BLaER1 (cell line): ENCODE measurements around the gene ASTN2.

Source experiments
- H3K27ac ChIP-seq: shearing (Covaris generic); formaldehyde crosslinking; 2 replicates; pipeline ENCODE4 v1.8.1; 2022
- H3K27me3 ChIP-seq: shearing (Covaris generic); formaldehyde crosslinking; 2 replicates; pipeline ENCODE4 v1.8.1; 2022
- H3K36me3 ChIP-seq: shearing (Covaris generic); formaldehyde crosslinking; 2 replicates; pipeline ENCODE4 v1.8.1; 2022
- H3K4me1 ChIP-seq: shearing (Covaris generic); formaldehyde crosslinking; 2 replicates; pipeline ENCODE4 v1.8.1; 2022
- H3K4me2 ChIP-seq: shearing (Covaris generic); formaldehyde crosslinking; 2 replicates; pipeline ENCODE4 v1.8.1; 2022
- H3K4me3 ChIP-seq: shearing (Covaris generic); formaldehyde crosslinking; 2 replicates; pipeline ENCODE4 v1.8.1; 2022
- H3K9ac ChIP-seq: shearing (Covaris generic); formaldehyde crosslinking; 2 replicates; pipeline ENCODE4 v1.8.1; 2022
- H3K9me3 ChIP-seq: shearing (Covaris generic); formaldehyde crosslinking; 2 replicates; pipeline ENCODE4 v1.8.1; 2022
- H4K20me1 ChIP-seq: shearing (Covaris generic); formaldehyde crosslinking; 2 replicates; pipeline ENCODE4 v1.8.1; 2022
- Cebpa-rat ChIP-seq: shearing (Covaris generic); IDR thresholded peaks from 2 replicates; pipeline ENCODE4 v1.8.1; 2022

Gene ASTN2

GRCh38 chr9:116564266-116564793, 850.5 kb downstream of the ASTN2 start:
- no peaks in the 10 kb centered on the region for H4K20me1 ChIP-seq
- H3K36me3 ChIP-seq: no peaks in the 10 kb centered on the region
- H3K9me3 ChIP-seq: no peaks in the 10 kb centered on the region
- TF ChIP-seq Cebpa-rat: no peak
- H3K4me1 ChIP-seq: no peaks in the 10 kb centered on the region
- no peak overlapping the region for H3K9ac ChIP-seq
- H3K27me3 ChIP-seq: no peaks in the 10 kb centered on the region
- no peak overlapping the region for H3K27ac ChIP-seq
- H3K4me2 ChIP-seq: no peak overlapping the region
- no peak overlapping the region for H3K4me3 ChIP-seq

- no peaks in the 10 kb centered on the region for H3K4me1 ChIP-seq
- H3K27me3 ChIP-seq: no peaks in the 10 kb centered on the region
- H3K4me2 ChIP-seq: no peak overlapping the region
- H3K9ac ChIP-seq: no peak overlapping the region
- no peak for TF ChIP-seq Cebpa-rat
- no peaks in the 10 kb centered on the region for H4K20me1 ChIP-seq
- H3K4me3 ChIP-seq: no peak overlapping the region
- no peaks in the 10 kb centered on the region for H3K36me3 ChIP-seq
- H3K27ac ChIP-seq: no peak overlapping the region
- no peaks in the 10 kb centered on the region for H3K9me3 ChIP-seq
Observed at GRCh38 chr9:116558818-116559540, 855.9 kb downstream of the ASTN2 start.

GRCh38 chr9:116558035-116558434, 856.8 kb downstream of the ASTN2 start:
- no peak overlapping the region for H3K4me2 ChIP-seq
- no peak overlapping the region for H3K9ac ChIP-seq
- H3K36me3 ChIP-seq: no peaks in the 10 kb centered on the region
- no peak overlapping the region for H3K4me3 ChIP-seq
- no peak overlapping the region for H3K27ac ChIP-seq
- H3K9me3 ChIP-seq: no peaks in the 10 kb centered on the region
- H3K27me3 ChIP-seq: no peaks in the 10 kb centered on the region
- no peaks in the 10 kb centered on the region for H4K20me1 ChIP-seq
- no peak for TF ChIP-seq Cebpa-rat
- no peaks in the 10 kb centered on the region for H3K4me1 ChIP-seq

DNA sequence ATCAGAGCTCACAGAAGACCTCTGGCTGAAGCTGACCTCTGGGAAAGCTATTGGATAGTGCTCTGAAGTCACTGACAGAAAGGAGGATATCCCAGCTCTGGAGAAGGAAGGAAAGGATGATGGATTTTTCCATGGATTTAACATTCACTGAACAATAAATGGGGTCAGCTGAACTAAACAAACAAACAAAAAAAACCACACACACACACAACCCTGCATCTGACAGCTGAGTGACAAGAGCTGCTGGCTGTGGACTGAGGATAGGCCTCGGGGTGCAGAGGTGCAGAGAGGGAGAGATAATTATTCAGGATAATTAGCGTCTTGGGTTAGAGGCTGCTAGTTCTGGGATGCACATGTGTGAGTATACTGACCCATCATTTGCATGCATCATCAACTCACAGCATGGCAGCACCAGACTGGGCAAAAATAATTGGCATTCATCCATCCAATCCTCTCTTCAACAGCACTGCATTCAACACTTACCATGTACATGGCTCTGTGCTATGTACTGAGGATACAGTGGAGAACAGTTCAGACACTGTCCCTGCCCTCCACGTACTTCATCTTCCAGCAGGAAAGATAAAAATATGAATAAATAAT, 859.2 kb downstream of the ASTN2 start:
- Histone ChIP-seq H3K9me3 (no peaks in the 10 kb centered on the region), H3K4me1 (peaks cover 11% of the 10 kb centered on the region), H4K20me1 (no peaks in the 10 kb centered on the region), H3K27me3 (no peaks in the 10 kb centered on the region), H3K9ac (no peak overlapping the region), H3K36me3 (no peaks in the 10 kb centered on the region), H3K27ac (no peak overlapping the region), H3K4me2 (no peak overlapping the region), H3K4me3 (no peak overlapping the region)
- no peak for TF ChIP-seq Cebpa-rat

DNA sequence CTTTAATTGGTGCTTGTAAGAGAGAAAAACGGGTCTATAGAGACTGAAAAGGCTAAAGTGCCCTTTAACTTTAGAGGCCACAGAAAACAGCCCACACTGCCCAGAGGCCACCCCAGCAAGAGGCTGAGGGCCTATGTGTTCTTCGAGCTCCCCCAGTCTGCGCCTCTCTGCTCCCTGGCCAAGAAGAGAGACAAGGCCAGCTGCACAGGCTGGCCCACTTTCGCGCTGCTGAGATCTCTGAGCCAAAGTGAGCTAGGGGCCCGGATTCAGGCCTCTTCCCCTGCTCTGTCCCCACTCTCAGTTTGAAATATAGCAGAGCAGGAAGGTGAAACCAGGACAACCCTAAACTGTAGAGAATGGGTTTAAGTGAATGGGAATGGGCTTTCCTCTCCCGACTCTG, 859.7 kb downstream of the ASTN2 start:
- H3K4me2 ChIP-seq: no peak overlapping the region
- no peak overlapping the region for H3K4me3 ChIP-seq
- no peak for TF ChIP-seq Cebpa-rat
- H3K9me3 ChIP-seq: no peaks in the 10 kb centered on the region
- no peaks in the 10 kb centered on the region for H3K36me3 ChIP-seq
- H3K4me1 ChIP-seq: peaks cover 16% of the 10 kb centered on the region
- no peaks in the 10 kb centered on the region for H4K20me1 ChIP-seq
- no peaks in the 10 kb centered on the region for H3K27me3 ChIP-seq
- no peak overlapping the region for H3K9ac ChIP-seq
- H3K27ac ChIP-seq: no peak overlapping the region

DNA sequence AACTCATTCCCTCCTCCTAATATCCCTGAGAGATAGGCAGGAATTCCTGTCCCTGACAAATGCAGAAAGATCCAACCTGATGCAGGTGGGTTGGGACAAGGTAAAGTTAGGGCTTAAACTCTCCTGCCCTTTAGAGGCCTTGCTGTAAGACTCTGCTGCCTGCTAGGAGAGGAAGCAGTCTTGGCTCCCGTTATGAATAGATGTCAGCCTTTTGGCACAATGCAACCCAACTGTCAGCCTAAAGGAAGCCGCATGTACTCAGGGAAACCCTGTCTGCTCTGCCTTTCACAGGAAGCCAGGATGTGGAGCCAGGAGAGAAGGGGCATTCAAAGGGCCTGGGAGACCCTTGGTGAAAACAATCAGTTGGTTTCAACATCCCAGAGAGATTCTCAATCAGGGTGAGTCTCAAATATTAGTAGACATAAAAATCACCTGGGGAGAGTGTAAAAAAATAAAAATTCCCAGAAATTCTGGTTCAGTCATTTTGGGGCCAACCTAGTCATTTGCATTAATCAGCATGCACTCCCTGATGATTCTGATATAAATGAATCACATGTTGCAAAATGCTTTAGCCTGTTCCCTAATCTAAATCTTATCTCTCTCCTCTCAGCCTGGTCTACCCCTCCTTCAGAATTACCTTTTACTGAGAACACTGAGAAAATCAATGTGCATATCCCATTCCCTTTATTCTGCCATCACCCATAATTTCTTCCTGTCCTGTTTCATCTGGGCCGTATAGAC, 864.0 kb downstream of the ASTN2 start:
- peak overlapping the region; percentile 52; the same call in 1 of the 2 replicates for H3K27ac ChIP-seq
- no peak for TF ChIP-seq Cebpa-rat
- peak overlapping the region; percentile 69 for H3K4me2 ChIP-seq

DNA sequence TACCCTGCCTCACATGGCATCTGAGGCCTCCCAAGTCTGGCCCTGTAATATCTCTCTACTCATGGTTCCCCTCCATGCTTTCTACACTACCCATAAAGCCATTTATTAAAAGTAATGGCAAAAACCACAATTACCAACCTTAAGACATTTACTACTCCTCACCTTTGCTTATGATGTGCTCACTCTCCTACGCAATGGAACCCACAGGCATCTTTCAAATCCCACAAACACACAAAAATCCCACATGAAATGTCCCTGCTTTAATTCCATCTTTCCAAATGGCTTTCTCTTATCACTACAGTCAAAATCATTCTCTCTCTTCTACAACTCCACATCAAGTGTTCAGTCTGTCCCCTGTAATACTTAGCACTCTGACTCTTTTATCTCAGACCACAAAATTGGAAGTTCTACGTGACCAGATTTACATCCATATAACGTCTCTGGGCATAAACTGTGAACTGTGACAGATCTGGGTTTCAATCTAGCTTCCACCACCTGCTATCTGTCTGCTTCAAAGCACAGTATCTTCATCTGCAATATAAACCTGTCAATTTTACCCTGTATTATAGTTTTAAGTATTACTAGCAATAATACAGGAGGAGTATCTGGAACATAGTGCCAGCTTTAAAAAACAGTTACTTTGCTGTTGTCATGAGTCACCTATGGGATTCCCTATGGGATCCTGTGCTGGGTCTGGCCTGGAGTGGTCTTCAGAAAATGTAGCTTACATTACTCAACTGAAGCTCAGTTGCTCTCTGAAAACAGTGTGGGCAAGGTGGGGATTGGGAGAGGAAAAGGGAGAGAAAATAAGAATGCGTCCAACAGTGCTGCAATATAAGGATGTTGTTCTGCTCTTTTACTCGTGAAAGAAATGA, 864.8 kb downstream of the ASTN2 start:
- Histone ChIP-seq H3K4me2 (peak overlapping the region; percentile 69), H3K27ac (peak overlapping the region; percentile 52; the same call in 1 of the 2 replicates), H3K36me3 (no peaks in the 10 kb centered on the region), H3K27me3 (no peaks in the 10 kb centered on the region), H3K9me3 (no peaks in the 10 kb centered on the region), H3K4me3 (no peak overlapping the region), H3K4me1 (peaks cover 64% of the 10 kb centered on the region), H4K20me1 (no peaks in the 10 kb centered on the region), H3K9ac (no peak overlapping the region)
- no peak for TF ChIP-seq Cebpa-rat

More for the DNA sequence above, 864.0 kb downstream of the ASTN2 start:
- Histone ChIP-seq H4K20me1 (no peaks in the 10 kb centered on the region), H3K4me3 (no peak overlapping the region), H3K9ac (no peak overlapping the region), H3K9me3 (no peaks in the 10 kb centered on the region), H3K4me1 (peaks cover 56% of the 10 kb centered on the region), H3K36me3 (no peaks in the 10 kb centered on the region), H3K27me3 (no peaks in the 10 kb centered on the region)

DNA sequence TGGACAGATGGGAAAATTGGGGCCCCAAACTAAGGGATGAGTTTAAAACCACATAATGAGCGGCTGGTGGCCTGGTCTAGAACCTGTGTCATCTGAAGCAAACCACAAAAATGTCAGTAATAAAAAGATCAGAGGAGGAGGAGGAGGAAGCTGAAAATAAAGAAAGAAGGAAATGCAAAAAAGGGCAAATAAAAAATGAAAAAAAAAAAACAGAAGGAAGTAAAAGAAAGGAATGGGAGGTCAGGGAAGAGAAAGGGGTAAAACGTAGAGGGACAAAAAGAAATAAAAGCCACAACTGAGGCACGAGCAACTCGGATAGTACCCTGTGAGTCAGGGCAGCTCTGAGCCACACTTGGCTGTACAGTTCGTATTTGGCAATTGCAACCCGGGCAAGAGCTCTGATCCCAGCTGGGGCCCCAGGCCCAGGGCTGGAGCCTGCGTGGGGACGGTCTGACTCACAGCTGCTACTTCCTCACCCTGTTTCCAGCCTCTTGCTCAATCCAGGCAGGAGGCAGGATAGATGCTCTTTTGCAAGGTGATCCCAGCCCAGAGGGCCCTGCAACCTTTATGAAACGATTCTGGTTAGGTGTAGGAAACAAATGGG, 865.7 kb downstream of the ASTN2 start:
- no peak for TF ChIP-seq Cebpa-rat
- no peak overlapping the region for H3K9ac ChIP-seq
- peaks cover 73% of the 10 kb centered on the region for H3K4me1 ChIP-seq
- H3K36me3 ChIP-seq: no peaks in the 10 kb centered on the region
- H3K27ac ChIP-seq: peak overlapping the region; percentile 40; the same call in 1 of the 2 replicates
- H4K20me1 ChIP-seq: no peaks in the 10 kb centered on the region
- no peak overlapping the region for H3K4me3 ChIP-seq
- no peaks in the 10 kb centered on the region for H3K27me3 ChIP-seq
- H3K4me2 ChIP-seq: peak overlapping the region; percentile 69
- no peaks in the 10 kb centered on the region for H3K9me3 ChIP-seq
